Measurements from ENCODE around the gene PHACTR2.
"Not testable (repeated sequence)": the region's sequence is repeated elsewhere in the genome, so short reads cannot be mapped to it uniquely, and the experiment has no call there.

PHACTR2 gene

DNA sequence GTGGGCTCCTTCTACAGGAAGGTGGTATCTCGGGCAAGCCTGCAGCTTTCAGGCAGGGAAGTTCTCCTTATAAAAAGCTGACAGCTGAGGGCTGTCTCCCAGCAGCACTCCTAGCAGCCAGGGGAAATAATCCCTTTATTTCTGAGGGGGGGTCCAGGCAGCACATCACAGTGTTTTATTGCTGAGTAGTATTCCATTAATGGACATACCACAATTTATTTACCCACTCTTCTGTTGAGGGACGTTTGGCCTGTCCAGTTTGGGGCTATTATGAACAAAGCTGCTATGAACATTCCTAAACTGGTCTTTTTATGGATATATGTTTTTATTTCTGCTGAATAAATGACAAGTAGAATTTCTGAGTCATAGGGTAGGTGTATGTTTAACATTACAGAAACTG lies 20.0 kb upstream of the PHACTR2 start:
- no peak for DNase-seq (ENCODE audit: low spot score)
- in situ Hi-C loops (cut with MboI; ENCODE audit: low pct_unique_long_range_greater_than_20kb, low sequenced_read_pairs, unreplicated experiment), result no loop called here
- TF ChIP-seq, protein P1, sequence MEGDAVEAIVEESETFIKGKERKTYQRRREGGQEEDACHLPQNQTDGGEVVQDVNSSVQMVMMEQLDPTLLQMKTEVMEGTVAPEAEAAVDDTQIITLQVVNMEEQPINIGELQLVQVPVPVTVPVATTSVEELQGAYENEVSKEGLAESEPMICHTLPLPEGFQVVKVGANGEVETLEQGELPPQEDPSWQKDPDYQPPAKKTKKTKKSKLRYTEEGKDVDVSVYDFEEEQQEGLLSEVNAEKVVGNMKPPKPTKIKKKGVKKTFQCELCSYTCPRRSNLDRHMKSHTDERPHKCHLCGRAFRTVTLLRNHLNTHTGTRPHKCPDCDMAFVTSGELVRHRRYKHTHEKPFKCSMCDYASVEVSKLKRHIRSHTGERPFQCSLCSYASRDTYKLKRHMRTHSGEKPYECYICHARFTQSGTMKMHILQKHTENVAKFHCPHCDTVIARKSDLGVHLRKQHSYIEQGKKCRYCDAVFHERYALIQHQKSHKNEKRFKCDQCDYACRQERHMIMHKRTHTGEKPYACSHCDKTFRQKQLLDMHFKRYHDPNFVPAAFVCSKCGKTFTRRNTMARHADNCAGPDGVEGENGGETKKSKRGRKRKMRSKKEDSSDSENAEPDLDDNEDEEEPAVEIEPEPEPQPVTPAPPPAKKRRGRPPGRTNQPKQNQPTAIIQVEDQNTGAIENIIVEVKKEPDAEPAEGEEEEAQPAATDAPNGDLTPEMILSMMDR (IDR thresholded peaks at IDR 0.05; ENCODE audit: extremely low read depth, insufficient read depth, missing control alignments), result no peak

DNA sequence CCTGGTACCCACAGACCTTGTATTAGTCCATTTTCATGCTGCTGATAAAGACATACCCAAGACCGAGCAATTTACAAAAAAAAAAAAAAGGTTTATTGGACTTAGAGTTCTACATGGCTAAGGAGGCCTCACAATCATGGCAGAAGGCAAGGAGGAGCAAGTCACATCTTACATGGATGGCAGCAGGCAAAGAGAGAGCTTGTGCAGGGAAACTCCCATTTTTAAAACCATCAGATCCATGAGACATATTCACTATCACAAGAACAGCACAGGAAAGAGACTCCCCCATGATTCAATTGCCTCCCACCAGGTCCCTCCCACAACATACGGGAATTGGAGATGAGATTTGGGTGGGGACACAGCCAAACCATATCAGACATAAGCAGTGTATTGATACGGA lies 17.6 kb upstream of the PHACTR2 start:
- in situ Hi-C loops (cut with MboI; ENCODE audit: low pct_unique_long_range_greater_than_20kb, low sequenced_read_pairs, unreplicated experiment); DNase-seq (ENCODE audit: low spot score): not testable (repeated sequence)

DNA sequence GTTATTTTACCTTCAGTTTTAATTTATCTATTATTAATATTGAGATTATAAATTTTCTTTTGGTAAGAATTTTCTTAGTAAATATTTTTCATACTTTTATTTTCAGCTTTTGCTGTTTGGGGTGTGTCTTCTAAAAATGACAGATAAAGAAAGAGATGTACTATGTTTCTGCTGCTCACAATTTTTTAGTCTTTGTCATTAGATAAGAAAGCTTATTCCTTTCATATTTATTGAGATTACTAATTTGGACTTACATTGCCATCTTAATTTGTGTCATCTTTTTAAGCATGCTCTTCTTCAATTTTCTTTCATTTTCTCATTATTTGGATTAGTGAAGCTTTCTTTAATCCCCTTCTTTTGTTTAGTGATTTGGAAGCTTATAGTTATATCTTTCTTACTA lies 13.6 kb upstream of the PHACTR2 start:
- no peak for DNase-seq (ENCODE audit: low spot score)
- TF ChIP-seq, protein P1 (IDR thresholded peaks at IDR 0.05; ENCODE audit: extremely low read depth, insufficient read depth, missing control alignments), result no peak
- in situ Hi-C loops (cut with MboI; ENCODE audit: low pct_unique_long_range_greater_than_20kb, low sequenced_read_pairs, unreplicated experiment), result no loop called here

DNA sequence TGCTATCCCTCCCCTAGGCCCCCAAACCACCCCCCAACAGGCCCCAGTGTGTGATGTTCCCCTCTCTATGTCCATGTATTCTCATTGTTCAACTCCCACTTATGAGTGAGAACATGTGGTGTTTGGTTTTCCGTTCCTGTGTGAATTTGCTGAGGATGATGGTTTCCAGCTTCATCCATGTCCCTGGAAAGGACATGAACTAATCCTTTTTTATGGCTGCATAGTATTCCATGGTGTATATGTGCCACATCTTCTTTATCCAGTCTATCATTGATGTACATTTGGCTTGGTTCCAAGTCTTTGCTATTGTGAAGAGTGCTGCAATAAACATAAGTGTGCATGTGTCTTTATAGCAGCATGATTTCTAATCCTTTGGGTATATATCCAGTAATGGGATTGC lies 11.8 kb upstream of the PHACTR2 start:
- in situ Hi-C loops (cut with MboI; ENCODE audit: low pct_unique_long_range_greater_than_20kb, low sequenced_read_pairs, unreplicated experiment); DNase-seq (ENCODE audit: low spot score): not testable (repeated sequence)

- in situ Hi-C loops (cut with MboI; ENCODE audit: low pct_unique_long_range_greater_than_20kb, low sequenced_read_pairs, unreplicated experiment); DNase-seq (ENCODE audit: low spot score): not testable (repeated sequence)
Measured at GRCh38 chr6:143669483-143669882, 8.3 kb upstream of the PHACTR2 start.

- TF ChIP-seq, protein P1 (IDR thresholded peaks at IDR 0.05; ENCODE audit: extremely low read depth, insufficient read depth, missing control alignments), result no peak
- DNase-seq (ENCODE audit: low spot score), result no peak
- in situ Hi-C loops (cut with MboI; ENCODE audit: low pct_unique_long_range_greater_than_20kb, low sequenced_read_pairs, unreplicated experiment), result no loop called here
Measured at GRCh38 chr6:143673669-143674068, 4.1 kb upstream of the PHACTR2 start.

GRCh38 chr6:143674483-143675381 lies 3.0 kb upstream of the PHACTR2 start:
- no peak for DNase-seq (ENCODE audit: low spot score)
- TF ChIP-seq, protein P1 (IDR thresholded peaks at IDR 0.05; ENCODE audit: extremely low read depth, insufficient read depth, missing control alignments), result no peak
- in situ Hi-C loops (cut with MboI; ENCODE audit: low pct_unique_long_range_greater_than_20kb, low sequenced_read_pairs, unreplicated experiment), result no loop called here

GRCh38 chr6:143675382-143675900 lies 2.3 kb upstream of the PHACTR2 start:
- in situ Hi-C loops (cut with MboI; ENCODE audit: low pct_unique_long_range_greater_than_20kb, low sequenced_read_pairs, unreplicated experiment), result no loop called here
- DNase-seq (ENCODE audit: low spot score), result no peak
- TF ChIP-seq, protein P1 (IDR thresholded peaks at IDR 0.05; ENCODE audit: extremely low read depth, insufficient read depth, missing control alignments), result no peak

Measured in GM13977 (cell line).